Prostate gland (tissue), 2 donors: ENCODE results near the gene MRNIP. TPM values are rescaled to one million over a fixed set of nuclear protein-coding genes. Genes with fewer than 3 reads are reported as not detected.

ENCODE experiments used
- DNase-seq: peaks from one replicate; pipeline ENCODE4 v3.0.0-alpha.2; 2019; ENCODE audit warnings: low spot score
- H3K27ac ChIP-seq, 2 donors: fragments of 200-600 bp; sonication (generic); 2 replicates each; pipeline ENCODE4 v1.5.1; 2017 to 2019
- H3K27me3 ChIP-seq: fragments of 200-600 bp; sonication (generic); replicated peaks from 2 replicates; pipeline ENCODE4 v1.5.1; 2019; ENCODE audit not compliant: insufficient read depth
- H3K36me3 ChIP-seq, 2 donors: fragments of 200-600 bp; sonication (generic); 1 replicate in 1 of 2; 2 replicates in 1 of 2; pipeline versions ENCODE4 v1.5.1 to v1.8.1; 2017 to 2019
- H3K4me1 ChIP-seq: fragments of 200-600 bp; sonication (generic); replicated peaks from 2 replicates; pipeline ENCODE4 v1.5.1; 2019
- H3K4me3 ChIP-seq, 2 donors: fragments of 200-600 bp; sonication (generic); 2 replicates each; pipeline ENCODE4 v1.5.1; 2017 to 2019
- H3K9me3 ChIP-seq: fragments of 200-600 bp; sonication (generic); 2 replicates; pipeline ENCODE4 v1.5.1; 2017
- CTCF ChIP-seq, 4 experiments: fragments of 200-600 bp in 2 of 4; fragments of 450-650 bp in 2 of 4; sonication (generic) in 2 of 4; IDR thresholded peaks; 1 replicate in 3 of 4; 2 replicates in 1 of 4; pipeline ENCODE4 v1.5.1; 2016 to 2019; ENCODE audit warnings: antibody characterized with exemption in 4 of 4, mild to moderate bottlenecking in 2 of 4, moderate library complexity in 2 of 4
- POLR2A ChIP-seq: fragments of 450-650 bp; IDR thresholded peaks from one replicate; pipeline ENCODE4 v1.6.1; 2016; ENCODE audit warnings: antibody characterized with exemption, mild to moderate bottlenecking
- POLR2AphosphoS5 ChIP-seq: sonication (generic); formaldehyde crosslinking; IDR thresholded peaks from one replicate; pipeline ENCODE4 v1.6.1; 2017; ENCODE audit warnings: antibody characterized with exemption
- WGBS: methylation state at CpG from one replicate; pipeline ENCODE4 v1.1.5; 2018; 5-methylcytosine and 5-hydroxymethylcytosine counted together
- intact Hi-C: fragments of 100-400 bp; cut with DNase I; formaldehyde crosslinking; loops from one replicate; pipeline ENCODE4 v1.14.2; 2022
- total RNA-seq, 2 donors: library from RNA; depleted of rRNA; stranded (reverse); fragments of >200 nt; gene quantifications; one replicate each; pipeline ENCODE4 v1.1.0, GENCODE V29; 2016

MRNIP gene
- total RNA-seq, 2 donors from 2014 or later: 30.0 to 55.2 TPM

GRCh38 chr5:179906294-179906794 lies 47.7 kb upstream of the MRNIP start:
- Histone ChIP-seq H3K4me1 (peaks cover 5% of the 10 kb centered on the region), H3K27ac (peak overlapping the region in 1 of 2 donors; percentile 68), H3K4me3 (peak overlapping the region in 1 of 2 donors; percentile 50), H3K36me3 (no peaks in the 10 kb centered on the region), H3K27me3 (no peaks in the 10 kb centered on the region), H3K9me3 (no peaks in the 10 kb centered on the region)
- intact Hi-C loops: loop anchor here (5.0 kb wide), 2 partner anchors 104 to 166 kb away; partner anchors contain the start of gene RNF130
- 75% methylated on average over 24 of the region's 24 CpGs for WGBS
- TF ChIP-seq POLR2A (no peak), POLR2AphosphoS5 (no peak), CTCF (IDR thresholded peaks at IDR 0.05) (no peak)
- no peak for DNase-seq

GRCh38 chr5:179905161-179905560 lies 46.5 kb upstream of the MRNIP start:
- Histone ChIP-seq H3K4me3 (no peak overlapping the region), H3K36me3 (no peaks in the 10 kb centered on the region), H3K27ac (no peak overlapping the region), H3K4me1 (peaks cover 5% of the 10 kb centered on the region), H3K9me3 (no peaks in the 10 kb centered on the region), H3K27me3 (no peaks in the 10 kb centered on the region)
- intact Hi-C loops: loop anchor here (5.0 kb wide), 2 partner anchors 103 to 167 kb away; partner anchors contain the start of gene RNF130
- no peak for TF ChIP-seq POLR2A
- TF ChIP-seq CTCF (IDR thresholded peaks at IDR 0.05): no peak
- TF ChIP-seq POLR2AphosphoS5: no peak
- 84% methylated on average over 8 of the region's 8 CpGs for WGBS
- DNase-seq: no peak

- Histone ChIP-seq H3K27ac (no peak overlapping the region), H3K27me3 (no peaks in the 10 kb centered on the region)
- intact Hi-C loops: loop anchor here (5.0 kb wide), 2 partner anchors 102 to 168 kb away; partner anchors contain the start of gene RNF130
Observed at GRCh38 chr5:179904463-179905160, 46.0 kb upstream of the MRNIP start.

GRCh38 chr5:179902763-179903158 lies 44.1 kb upstream of the MRNIP start:
- Histone ChIP-seq H3K27ac (no peak overlapping the region), H3K9me3 (no peaks in the 10 kb centered on the region), H3K27me3 (no peaks in the 10 kb centered on the region), H3K4me3 (no peak overlapping the region), H3K36me3 (peaks cover 0 to 1% of the 10 kb centered on the region in 2 donors), H3K4me1 (peaks cover 5% of the 10 kb centered on the region)
- no peak for DNase-seq
- TF ChIP-seq POLR2AphosphoS5 (no peak), POLR2A (no peak), CTCF (IDR thresholded peaks at IDR 0.05) (no peak)
- intact Hi-C loops: no loop called here
- 92% methylated on average over 7 of the region's 7 CpGs for WGBS

More at GRCh38 chr5:179904463-179905160, 46.0 kb upstream of the MRNIP start:
- peaks cover 5% of the 10 kb centered on the region for H3K4me1 ChIP-seq
- TF ChIP-seq CTCF (IDR thresholded peaks at IDR 0.05) (no peak), POLR2A (no peak), POLR2AphosphoS5 (no peak)
- 91% methylated on average over 25 of the region's 25 CpGs for WGBS
- no peaks in the 10 kb centered on the region for H3K36me3 ChIP-seq
- DNase-seq: no peak
- no peaks in the 10 kb centered on the region for H3K9me3 ChIP-seq
- no peak overlapping the region for H3K4me3 ChIP-seq
